HUDEP-2 (cell line): ENCODE results near the gene SREK1IP1.
"Not testable (repeated sequence)": the region's sequence is repeated elsewhere in the genome, so short reads cannot be mapped to it uniquely, and the experiment has no call there.

Experiments
- DNase-seq, 76 experiments: peaks; one replicate each; lab custom pipeline; 2025; ENCODE audit not compliant: unreplicated experiment in 76 of 76; lab: John Stamatoyannopoulos, UW

The SREK1IP1 gene

GRCh38 chr5:64765804-64766504 lies 2.5 kb downstream of the SREK1IP1 start:
- no peak for DNase-seq

DNA sequence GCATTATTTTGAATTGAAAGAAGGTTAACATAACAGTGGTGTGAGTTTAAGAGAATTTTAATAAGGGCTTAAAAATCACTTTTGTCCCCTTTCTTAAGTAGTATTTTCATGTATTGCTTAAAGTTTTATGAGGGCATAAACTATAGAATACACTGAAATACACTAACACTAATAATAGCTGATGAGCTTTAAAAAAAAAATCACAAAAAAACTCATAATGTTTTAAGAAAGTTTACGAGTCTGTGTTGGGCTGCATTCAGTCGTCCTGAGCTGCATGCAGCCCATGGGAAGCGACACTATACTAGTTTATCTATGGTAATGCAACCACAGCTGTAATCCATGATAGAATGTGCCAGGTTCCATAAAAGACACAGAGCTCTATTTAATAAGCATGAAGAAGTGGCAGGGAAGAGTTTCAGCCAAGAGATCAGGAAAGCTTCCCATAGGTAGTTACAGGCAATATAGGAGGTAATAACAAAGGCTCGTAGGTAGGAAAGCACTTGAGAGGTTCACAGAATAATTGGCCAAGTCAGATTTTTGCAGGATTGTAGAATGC lies 4.5 kb downstream of the SREK1IP1 start:
- no peak for DNase-seq

- peak in 68 of 76 experiments; percentile 3 to 85 (median 38) for DNase-seq
Measured at GRCh38 chr5:64759960-64760660, 8.4 kb downstream of the SREK1IP1 start.

DNA sequence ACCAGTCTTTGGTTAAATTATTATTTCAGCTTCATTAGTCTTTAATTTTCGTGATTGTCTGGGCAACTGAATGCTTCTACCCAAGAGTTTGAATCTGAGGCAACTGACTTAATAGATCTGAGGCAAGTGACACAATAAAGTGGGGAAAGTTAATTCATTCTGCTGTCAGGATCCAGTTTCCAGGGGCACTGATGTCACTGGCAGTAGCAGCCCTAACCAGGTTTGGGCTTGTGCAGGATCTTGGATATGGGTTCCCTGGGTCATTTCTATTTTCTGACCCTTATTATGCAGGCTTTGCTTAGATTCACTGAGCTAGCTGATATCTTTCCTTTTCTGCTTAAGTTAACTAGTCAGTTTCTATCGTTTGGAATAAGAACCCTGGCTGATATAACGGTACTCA lies 9.6 kb downstream of the SREK1IP1 start:
- DNase-seq: no peak

- no peak for DNase-seq
Measured at GRCh38 chr5:64754066-64754465, 14.4 kb downstream of the SREK1IP1 start.

DNA sequence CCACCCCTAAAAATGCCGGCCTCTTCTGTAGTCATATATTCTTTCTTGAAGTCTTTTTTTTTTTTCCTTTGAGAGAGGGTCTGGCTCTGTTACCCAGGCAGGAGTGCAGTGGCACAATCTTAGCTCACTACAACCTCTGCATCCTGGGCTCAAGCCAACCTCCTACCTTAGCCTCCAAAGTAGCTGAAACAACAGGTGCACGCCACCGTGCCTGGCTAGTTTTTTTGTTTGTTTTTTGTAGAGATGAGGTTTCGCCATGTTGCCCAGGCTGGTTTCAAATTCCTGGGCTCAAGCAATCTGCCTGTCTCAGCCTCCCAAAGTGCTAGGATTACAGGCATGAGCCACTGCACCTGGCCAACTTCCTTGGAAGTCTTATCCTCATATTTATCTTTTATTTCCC lies 19.1 kb downstream of the SREK1IP1 start:
- no peak for DNase-seq

DNA sequence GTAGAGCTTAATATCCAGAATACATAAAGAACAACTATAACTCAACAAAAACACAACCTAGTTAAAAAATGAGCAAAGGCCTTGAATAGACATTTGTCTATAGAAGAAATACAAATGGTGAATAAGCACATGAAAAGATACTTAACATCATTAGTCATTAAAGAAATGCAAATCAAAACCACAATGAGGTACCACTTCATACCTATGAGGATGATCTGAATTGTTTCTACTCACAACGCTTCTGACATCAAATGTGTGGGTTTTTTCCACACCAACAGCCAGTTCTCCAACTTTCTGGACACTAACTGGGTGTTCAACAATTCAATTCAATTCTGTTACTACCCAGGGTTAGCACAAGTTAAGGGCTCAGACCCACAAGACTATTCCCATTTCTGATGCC lies 22.0 kb downstream of the SREK1IP1 start:
- DNase-seq: no peak

GRCh38 chr5:64744914-64745313 lies 23.6 kb downstream of the SREK1IP1 start:
- DNase-seq: no peak

DNA sequence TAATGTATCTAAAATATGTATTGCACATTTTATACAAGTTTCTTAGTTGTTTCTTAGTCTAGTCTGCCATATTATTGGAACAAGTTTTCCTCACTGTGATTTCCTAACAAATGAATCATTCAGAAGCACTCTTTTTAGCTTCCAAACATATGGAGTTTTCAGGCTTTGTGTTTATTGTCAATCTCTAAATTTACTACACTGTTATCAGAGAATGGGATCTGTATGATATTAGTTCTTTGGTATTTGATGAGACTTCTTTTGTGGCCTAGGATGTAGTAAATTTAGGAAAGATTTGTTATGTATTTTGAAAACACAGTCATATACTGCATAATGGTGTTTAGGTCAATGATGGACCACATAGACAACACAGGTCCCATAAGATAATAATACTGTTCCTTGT lies 25.7 kb downstream of the SREK1IP1 start:
- DNase-seq: no peak

- no peak for DNase-seq
Measured at GRCh38 chr5:64742411-64742810, 26.1 kb downstream of the SREK1IP1 start.

DNA sequence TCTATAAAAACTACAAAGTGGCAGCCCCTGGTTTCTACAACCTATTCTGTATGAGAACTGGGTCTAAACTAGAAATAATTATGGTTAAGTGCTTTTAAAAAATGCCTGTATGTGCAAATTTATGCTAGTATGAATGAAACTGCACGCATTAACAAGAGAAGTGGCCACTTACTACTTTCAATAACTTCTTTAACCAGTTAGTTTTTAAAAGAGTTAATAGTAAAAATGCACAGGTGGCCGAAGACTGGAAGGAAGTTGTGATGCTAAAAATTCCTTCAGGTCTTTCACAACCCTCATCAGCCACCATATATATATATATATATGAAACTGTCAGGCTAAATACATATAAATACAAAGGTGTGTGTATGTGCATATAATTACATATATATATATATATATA lies 41.3 kb downstream of the SREK1IP1 start:
- DNase-seq: no peak

DNA sequence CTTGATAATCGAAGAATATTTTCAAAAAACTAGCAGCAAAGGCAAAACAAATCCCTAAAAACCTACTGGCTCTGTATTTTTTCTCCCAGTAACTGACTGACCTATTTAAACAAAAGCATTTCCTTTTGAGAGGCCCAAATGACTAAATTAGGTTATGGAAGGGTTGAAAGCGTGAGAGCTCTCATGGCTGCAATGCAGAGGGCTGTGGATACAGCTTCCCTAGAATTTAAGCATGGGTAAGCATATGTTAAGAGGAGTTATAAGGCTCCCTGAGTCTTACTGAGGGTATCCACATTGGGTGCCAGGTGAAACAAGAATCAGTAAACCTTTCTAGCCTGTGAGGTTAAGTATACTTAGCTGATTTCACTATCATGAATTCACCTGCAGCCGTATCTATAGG lies 45.9 kb downstream of the SREK1IP1 start:
- DNase-seq: no peak

DNA sequence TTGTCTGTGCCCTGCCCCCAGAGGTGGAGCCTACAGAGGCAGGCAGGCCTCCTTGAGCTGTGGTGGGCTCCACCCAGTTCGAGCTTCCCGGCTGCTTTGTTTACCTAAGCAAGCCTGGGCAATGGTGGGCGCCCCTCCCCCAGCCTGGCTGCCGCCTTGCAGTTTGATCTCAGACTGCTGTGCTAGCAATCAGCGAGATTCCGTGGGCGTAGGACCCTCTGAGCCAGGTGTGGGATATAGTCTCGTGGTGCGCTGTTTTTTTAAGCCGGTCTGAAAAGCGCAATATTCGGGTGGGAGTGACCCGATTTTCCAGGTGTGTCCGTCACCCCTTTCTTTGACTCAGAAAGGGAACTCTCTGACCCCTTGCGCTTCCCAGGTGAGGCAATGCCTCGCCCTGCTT lies 54.0 kb downstream of the SREK1IP1 start:
- not testable (repeated sequence) for DNase-seq

DNA sequence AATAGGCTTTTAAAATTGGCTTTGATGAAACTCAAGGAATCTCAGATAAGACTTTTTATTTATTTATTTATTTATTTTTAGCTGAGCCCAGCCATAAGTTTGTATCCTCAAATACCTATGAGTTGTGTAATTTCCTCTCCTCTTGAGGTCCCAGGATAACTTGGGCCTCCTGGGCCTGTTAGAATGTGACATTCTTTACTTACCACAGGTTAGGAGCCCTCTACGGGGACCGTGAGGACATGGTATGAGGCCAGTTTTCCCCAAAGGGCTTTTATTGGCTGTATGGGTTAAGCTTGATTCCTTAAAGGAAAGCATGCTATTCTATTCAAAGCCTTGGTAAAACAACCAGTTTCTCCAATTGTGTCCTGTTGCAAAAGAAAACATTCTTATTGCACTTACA lies 61.3 kb downstream of the SREK1IP1 start:
- no peak for DNase-seq

DNA sequence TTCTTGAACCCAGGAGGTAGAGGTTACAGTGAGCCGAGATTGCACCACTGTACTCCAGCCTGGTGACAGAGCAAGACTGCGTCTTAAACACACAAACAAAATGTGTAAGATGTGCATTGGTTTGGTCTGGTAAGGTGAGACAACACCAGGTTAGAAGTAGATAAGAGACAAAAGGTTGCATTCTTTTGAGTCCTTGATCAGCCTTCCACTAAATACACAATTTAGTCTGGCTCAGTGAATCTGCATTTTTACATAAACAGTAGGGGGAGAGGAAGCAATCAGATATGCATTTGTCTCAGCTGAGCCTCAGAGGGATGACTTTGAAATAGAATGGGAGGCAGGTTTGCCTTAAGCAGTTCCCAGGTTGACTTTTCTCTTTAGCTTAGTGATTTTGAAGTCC lies 62.4 kb downstream of the SREK1IP1 start:
- DNase-seq: not testable (repeated sequence)

DNA sequence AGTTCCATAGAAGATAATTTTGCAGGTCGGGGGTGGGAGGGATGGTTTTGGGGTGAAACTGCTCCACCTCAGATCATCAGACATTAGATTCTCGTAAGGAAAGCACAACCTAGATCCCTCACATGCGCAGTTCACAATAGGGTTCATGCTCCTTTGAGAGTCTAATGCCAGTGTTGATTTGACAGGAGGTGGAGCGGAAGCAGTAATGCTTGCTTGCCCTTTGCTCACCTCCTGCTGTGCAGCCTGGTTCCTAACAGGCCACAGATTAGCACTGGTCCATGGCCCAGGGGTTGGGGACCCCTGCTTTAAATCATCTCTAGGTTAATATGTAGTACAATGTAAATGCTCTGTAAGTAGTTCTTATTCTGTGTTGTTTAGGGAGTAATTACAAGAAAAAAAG lies 67.7 kb downstream of the SREK1IP1 start:
- DNase-seq: no peak

- DNase-seq: not testable (repeated sequence)
Measured at GRCh38 chr5:64696414-64696813, 72.1 kb downstream of the SREK1IP1 start.

GRCh38 chr5:64693636-64694035 lies 74.9 kb downstream of the SREK1IP1 start:
- no peak for DNase-seq

GRCh38 chr5:64691291-64691690 lies 77.2 kb downstream of the SREK1IP1 start:
- DNase-seq: no peak

DNA sequence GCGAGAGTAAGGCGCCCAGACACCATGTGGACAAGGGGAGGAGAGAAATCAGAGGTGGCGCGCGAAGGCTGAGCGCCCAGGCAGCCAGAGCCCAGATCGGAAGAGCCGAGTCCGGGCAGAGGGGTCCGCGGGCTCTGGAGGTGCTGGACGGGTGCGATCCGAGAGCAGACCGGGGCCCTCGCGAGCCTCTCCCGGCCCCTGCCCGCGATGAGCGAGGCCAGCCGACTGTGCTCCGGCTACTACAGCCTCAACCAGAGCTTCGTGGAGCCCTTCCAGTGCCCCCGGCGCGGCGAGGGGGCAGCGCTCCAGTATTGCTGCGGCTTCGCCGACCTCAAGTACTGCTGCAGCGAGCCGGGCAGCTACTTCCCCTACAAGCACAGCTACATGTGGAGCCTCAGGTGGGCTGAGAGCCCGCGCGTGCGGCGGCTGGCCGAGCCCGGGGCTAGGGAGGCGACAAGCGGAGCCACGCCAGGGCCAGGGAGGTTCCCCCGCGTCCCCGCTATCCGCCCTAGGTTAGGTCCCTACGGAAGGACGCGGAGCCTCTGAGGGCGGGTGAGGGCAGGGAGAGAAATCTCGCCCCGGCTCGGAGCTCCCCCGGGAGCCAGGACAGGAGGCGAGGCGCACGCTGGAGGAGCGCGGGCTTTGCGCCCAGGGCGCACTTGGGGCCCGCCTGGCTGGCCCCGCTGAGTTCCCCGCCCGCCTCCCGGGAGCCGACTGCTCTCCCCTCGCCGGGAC lies 77.9 kb downstream of the SREK1IP1 start, which contains the start of gene SHISAL2B:
TSS of gene SHISAL2B (plus strand) at position 87 of the 735 bp plus-strand sequence. CDS start at position 208, 121 bp downstream.
- peak in 9 of 76 experiments; percentile 2 to 34 (median 7) for DNase-seq

- peak in 1 of 76 experiments; percentile 9 for DNase-seq
Measured at GRCh38 chr5:64690104-64690416, 78.4 kb downstream of the SREK1IP1 start.
